GM18870 (cell line): ENCODE data around the gene FOXA1.
A peak's percentile ranks its signal among the peaks of the same experiment; 100 is the strongest.

Experiments used
- ATAC-seq: cut with Tn5 transposase; IDR thresholded peaks from one replicate; pipeline ENCODE4 v1.9.1; 2021; ENCODE audit warnings: moderate library complexity; ENCODE audit not compliant: unreplicated experiment

Gene FOXA1

DNA sequence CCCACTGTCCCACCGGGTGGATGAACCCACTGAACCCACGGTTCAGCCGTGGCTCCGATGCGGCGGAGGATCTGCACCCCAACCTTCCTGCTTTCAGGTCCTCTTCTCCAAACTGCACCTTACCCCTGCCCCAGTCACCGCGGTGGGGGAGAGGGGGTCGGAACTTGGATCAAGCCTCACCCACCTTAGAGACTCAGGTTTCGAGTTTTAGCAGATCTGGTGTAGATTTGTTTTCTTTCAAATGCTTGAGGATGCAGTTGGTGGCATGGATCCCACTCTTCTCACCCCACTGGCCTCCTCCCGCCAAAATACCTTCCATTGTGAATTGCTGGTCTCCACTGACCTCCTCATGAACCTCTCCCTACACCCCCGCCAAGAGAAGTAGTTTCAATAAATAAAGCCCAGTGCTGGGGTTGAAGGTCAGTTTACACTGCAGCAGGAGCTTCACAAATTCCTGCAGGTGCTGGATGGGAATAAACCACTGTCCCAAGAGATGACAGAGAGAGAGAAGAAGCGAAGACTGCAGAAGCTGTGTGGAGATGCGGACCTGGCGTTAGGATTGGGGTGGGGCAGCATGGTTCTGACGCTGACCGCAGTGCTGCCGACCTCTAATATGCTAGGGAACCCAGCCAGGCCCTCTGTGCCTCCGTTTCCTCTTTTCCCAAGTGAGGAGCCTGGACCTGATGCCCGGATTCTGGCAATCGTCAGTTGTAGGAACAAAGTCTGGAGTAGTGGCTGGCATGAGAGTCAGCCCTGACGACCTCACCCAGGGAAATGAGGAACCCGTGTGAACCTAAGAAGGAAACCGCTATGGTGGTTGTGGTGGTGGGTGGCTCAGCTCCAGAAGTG is 7.8 kb upstream of the FOXA1 start:
- no peak for ATAC-seq

- ATAC-seq, result no peak
These were observed 6.8 kb upstream of the FOXA1 start for GRCh38 chr14:37601865-37602264.

- ATAC-seq, result no peak
These were observed 6.1 kb upstream of the FOXA1 start for GRCh38 chr14:37600880-37601741.

GRCh38 chr14:37599507-37600368 is 4.7 kb upstream of the FOXA1 start:
- no peak for ATAC-seq

GRCh38 chr14:37598747-37599506 is 3.9 kb upstream of the FOXA1 start:
- ATAC-seq, result no peak

DNA sequence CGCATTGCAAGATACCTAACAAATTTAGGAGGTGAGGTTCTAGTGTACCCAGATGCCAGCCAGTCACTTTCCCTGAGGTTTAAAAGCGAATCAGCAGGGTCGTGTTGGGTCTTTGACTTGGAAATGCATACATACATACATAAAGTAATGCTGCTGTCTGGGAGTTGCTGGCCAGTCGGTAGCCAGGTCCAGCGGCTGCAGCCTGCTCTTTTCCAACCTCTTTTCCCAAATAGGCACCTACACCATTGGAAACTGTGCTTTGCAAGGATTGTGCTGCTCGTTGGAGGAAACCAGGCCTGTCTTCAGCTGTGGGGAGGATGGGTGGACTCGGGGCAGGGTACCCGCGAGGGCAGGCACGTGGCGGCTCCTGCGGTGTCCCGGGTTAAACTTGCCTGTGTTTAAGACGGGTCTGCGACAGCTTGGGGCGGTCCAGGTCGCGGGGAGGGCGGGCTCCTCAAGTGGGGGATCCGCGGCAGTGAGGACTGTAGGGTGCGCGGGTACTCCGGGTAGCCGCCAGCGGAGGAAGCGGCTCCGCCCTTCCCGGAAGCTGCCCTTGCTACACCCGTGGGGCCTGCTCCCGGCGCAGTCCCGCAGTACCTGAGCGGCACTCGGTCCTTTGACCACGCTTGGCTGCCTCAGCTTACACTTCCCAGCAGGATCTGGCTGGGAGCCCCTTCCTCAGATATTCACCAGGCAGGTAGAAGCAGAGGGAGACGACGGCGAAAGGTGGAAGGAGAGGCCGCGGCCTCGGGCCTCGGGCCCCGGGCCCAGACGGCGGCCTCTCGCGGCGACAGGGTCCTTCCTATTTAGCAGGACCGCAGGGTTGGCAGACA is 3.1 kb upstream of the FOXA1 start:
- ATAC-seq, result no peak

GRCh38 chr14:37597538-37597913 is 2.5 kb upstream of the FOXA1 start:
- no peak for ATAC-seq

DNA sequence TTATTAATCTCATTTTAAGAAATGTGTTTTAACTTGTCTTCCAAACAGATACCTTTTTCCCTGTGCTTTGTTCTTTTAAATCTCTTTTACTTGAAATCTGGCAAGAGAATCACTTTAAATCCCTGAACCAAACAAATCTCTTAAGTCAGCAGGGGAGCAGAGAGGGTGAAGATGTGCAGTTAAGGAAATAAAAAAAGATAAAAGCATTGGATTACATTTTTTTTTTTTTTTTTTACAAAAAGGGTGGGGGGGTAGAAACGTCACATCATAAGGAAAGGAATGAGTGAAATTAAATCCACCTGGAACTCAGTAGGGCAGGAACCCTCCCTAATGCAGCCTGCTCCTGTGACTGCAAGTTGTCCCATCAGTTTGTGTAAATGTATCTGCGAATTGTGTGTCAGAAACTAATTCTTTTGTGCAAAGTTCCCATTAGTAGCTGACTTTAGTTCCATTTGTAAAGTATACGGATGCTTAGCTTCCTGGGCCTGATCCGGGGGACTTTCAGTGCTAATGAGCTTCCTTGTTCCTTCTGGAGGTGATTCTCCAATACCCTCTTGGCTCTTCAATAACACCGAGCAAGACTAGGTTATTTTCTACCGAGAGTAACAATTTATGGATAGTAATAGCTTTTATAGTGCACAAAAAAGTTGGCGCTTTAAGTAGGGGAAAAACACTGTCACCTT is 1.9 kb upstream of the FOXA1 start:
- ATAC-seq, result no peak

GRCh38 chr14:37595809-37596621 is 966 bp upstream of the FOXA1 start:
- peak; percentile 77 for ATAC-seq

DNA sequence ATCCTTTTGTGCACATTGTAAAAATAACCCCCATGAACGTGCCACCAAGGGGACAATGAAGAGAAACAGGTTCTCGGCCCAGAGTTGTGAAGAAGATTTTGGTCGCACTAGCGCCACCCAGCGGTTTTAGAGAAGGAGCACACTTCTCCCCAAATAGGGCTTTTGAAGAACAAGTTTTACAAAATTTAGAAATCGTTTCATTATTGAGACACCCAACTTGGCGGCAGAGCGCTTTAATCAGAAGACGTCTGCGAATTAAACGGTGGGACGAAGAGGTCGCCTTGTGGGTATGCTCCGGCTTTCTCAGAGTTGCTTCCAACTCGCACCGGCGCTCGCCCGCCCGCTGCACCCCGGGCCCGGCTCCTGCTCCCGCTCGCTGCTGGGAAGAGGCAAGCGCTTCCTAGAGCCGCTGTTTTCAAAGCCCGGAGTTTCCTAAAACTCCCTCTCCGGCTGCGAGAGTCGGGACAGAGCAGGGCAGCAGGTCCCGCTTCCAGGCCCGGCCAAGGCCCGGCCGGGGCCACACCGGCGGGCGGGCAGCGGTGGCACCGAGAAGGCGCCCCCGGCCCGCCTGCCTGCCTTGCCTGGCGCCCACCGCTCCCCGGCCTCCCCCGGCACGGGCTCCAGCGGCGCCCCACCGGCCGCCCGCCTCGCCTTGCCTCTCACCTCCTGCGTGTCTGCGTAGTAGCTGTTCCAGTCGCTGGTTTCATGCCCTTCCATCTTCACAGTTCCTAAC is 645 bp downstream of the FOXA1 start:
- ATAC-seq, result no peak

GRCh38 chr14:37593511-37594237 is 1.4 kb downstream of the FOXA1 start:
- no peak for ATAC-seq

- ATAC-seq, result no peak
These were observed 2.3 kb downstream of the FOXA1 start for GRCh38 chr14:37592482-37593408.

- no peak for ATAC-seq
These were observed 3.0 kb downstream of the FOXA1 start for GRCh38 chr14:37591941-37592481.

DNA sequence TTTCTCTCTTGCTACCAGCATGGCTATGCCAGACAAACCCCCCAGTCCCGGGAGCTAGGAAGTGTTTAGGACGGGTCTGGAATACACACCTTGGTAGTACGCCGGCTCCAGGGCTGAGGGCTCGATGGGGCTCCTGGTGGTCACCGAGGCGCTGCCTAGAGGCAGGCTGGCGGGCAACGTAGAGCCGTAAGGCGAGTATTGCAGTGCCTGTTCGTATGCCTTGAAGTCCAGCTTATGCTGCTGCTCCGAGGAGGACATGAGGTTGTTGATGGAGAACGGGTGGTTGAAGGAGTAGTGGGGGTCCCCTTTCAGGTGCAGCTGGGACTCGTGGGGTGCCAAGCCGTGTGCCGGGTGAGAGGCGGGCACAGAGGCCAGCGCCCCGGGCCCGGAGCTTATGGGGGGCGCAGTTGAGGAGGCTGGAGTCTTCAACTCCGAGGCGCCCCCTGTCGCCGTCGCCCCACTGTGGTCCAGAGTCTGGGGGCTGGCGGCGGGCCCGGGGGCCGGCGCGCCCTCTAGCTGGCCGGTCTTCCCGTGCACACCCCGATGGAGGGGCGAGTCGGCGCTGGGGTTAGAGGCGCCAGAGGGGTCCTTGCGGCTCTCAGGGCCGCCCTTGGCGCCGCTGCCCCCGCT is 3.6 kb downstream of the FOXA1 start:
- ATAC-seq, result no peak
